D721Med (cell line): ENCODE measurements around the gene CDCA3.

Experiments used
- DNase-seq: peaks from one replicate; pipeline ENCODE4 v3.0.0; 2011; ENCODE audit warnings: low spot score; ENCODE audit not compliant: insufficient read length
- FAIRE-seq: peaks from 2 replicates; lab custom pipeline; 2011; peaks lifted over from hg19 to GRCh38; lab: Jason Lieb, UNC
- TF ChIP-seq, protein P1 (sequence below): IDR thresholded peaks from 2 replicates; pipeline ENCODE4 v1.5.1; 2012; ENCODE audit warnings: mild to moderate bottlenecking, control low read depth; ENCODE audit not compliant: insufficient read depth; ENCODE audit errors: missing control alignments

CDCA3 gene

DNA sequence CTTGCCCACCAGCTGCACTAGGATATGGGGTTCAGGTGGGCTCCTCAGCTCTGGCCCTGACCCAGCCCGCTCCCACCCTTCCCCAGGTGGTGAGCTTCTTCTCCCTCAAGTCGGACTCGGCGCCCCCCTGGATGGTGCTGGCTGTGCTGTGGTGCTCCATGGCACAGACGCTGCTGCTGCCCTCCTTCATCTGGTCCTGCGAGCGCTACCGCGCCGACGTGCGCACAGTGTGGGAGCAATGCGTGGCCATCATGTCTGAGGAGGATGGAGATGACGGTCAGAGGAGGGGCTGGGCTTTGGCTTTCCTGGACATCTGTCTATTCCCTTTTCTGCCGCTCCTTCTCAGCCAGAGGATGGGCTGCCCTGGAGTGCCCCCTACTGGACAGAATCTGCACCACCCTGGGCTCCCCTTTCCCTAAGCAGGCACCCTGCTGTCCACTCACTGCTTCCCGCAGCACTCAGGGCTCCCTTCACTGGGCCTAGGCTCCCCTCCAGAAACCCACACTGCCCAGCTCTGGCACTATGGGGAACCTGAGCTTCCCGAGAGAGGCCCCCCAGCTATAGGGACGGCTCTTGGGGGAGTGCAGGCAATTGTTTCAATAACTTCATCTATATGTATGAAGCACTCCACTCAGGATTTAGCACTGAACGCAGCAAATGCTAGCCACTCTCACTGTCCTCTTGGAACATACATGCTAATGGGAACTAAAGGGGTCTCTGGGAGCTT lies 25.5 kb downstream of the CDCA3 start:
- FAIRE-seq (peak; percentile 81), DNase-seq (peak; percentile 98)
- TF ChIP-seq, protein P1, sequence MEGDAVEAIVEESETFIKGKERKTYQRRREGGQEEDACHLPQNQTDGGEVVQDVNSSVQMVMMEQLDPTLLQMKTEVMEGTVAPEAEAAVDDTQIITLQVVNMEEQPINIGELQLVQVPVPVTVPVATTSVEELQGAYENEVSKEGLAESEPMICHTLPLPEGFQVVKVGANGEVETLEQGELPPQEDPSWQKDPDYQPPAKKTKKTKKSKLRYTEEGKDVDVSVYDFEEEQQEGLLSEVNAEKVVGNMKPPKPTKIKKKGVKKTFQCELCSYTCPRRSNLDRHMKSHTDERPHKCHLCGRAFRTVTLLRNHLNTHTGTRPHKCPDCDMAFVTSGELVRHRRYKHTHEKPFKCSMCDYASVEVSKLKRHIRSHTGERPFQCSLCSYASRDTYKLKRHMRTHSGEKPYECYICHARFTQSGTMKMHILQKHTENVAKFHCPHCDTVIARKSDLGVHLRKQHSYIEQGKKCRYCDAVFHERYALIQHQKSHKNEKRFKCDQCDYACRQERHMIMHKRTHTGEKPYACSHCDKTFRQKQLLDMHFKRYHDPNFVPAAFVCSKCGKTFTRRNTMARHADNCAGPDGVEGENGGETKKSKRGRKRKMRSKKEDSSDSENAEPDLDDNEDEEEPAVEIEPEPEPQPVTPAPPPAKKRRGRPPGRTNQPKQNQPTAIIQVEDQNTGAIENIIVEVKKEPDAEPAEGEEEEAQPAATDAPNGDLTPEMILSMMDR, result peak; percentile 86

DNA sequence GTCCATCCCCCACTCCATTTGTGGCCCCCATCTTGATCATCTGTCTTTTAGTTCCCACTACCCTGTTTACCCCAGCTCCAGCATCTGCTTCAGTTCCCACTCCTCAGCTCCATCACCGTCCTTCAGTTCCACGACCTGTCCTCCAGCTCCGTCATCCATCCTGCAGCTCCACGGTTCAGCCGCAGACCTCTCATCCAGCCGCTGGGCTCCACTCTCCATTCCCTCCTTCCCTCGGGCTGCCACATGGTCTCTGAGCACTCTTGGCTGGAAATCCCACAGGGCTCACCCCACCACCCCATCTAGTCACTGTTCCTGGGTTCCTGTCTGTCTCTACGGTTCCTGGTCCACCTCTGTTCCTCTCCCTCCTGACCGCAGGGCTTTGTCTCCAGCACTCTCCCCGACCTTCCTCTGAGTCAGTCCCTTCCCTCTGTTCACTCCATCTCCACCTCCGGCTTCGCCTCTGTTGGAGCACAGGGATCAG lies 26.1 kb downstream of the CDCA3 start:
- TF ChIP-seq, protein P1, result no peak
- FAIRE-seq (no peak), DNase-seq (no peak)

DNA sequence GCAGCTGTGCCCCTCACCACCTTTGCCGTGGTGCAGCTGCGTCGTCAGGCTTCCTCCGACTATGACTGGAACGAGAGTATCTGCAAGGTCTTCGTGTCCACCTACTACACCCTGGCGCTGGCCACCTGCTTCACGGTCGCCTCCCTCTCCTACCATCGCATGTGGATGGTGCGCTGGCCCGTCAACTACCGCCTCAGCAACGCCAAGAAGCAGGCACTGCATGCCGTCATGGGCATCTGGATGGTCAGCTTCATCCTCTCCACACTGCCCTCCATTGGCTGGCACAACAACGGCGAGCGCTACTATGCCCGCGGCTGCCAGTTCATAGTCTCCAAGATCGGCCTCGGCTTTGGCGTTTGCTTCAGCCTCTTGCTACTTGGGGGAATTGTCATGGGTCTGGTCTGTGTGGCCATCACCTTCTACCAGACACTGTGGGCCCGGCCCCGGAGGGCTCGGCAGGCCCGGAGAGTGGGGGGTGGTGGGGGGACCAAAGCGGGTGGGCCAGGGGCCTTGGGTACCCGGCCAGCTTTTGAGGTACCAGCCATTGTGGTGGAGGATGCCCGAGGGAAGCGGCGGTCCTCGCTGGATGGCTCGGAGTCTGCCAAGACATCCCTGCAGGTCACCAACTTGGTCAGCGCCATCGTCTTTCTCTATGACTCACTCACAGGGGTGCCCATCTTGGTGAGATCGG lies 26.9 kb downstream of the CDCA3 start:
- TF ChIP-seq, protein P1, result no peak
- FAIRE-seq, result no peak
- DNase-seq, result no peak

DNA sequence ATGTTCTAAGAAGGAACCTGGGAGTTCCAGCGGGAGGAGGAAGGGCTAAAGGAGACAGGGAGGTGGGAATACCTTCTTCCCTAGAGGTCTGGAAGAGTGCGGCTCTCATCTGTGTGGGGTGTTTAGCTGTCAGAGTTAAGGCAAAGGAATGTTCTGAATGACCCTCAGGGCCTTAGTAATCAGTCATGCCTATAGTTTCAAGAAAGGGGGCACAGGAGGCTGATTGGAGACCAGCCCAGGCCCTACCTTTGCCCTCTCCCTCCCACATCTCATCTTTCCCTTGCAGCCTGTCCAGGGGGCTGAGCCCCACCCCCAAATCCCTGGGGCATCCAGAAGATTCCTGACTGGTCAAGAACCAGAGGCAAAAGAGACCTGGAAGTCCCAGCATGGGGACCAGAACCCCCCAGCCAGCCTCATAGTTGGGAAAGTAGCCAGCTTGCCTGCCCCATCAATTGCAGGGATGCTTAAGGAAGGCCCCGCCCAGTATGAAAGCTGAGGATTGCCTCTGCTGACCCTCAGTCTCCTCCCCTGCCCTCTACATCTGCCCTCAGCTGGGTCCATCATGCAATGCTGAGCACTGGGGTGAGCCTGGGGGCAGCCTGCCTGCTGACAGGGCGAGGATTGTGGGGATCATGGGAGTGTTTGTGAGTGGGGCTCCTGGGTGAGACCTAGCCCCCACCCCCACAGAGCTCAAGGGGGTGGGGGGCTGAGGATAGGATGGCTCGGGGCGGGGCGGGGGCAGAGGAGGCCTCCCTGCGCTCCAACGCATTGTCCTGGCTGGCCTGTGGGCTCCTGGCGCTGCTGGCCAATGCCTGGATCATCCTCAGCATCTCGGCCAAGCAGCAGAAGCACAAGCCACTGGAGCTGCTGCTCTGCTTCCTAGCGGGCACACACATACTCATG lies 27.7 kb downstream of the CDCA3 start:
- no peak for DNase-seq
- TF ChIP-seq, protein P1, result no peak
- FAIRE-seq, result no peak

DNA sequence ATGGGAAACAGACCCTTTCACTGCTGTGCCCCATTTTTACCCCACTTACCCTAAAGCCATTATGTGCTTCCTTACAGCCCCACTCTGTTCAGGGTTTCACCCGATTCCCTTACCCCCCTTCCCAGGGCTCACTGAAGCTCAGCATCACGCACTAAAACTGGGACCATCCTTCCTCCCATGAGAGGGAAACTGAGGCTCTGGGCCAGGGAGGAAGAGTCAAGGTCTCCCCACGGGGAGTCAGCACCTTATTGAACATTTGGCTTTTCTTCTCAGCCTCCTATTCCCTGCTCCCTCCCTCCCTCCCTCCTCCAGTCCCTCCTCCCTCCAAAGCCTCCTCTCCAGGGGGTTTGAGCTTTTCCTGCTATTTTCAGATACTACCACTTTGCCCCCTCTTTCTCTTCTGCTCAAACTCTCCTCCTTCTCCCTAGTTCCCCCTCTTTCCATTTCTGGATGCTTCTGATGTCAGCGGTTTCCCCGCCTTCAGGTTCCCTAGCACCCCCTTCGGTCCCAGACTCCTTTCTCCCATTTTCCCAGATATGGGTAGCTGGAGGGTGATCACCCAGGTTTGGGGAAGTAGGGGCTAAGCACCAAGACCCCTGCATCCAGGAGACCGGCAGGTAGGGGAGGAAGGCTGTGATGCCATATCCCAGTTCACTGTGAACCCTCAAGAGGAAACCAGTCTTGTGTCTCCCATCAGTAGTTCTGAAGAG lies 28.5 kb downstream of the CDCA3 start:
- FAIRE-seq, result no peak
- no peak for DNase-seq
- TF ChIP-seq, protein P1, result no peak

DNA sequence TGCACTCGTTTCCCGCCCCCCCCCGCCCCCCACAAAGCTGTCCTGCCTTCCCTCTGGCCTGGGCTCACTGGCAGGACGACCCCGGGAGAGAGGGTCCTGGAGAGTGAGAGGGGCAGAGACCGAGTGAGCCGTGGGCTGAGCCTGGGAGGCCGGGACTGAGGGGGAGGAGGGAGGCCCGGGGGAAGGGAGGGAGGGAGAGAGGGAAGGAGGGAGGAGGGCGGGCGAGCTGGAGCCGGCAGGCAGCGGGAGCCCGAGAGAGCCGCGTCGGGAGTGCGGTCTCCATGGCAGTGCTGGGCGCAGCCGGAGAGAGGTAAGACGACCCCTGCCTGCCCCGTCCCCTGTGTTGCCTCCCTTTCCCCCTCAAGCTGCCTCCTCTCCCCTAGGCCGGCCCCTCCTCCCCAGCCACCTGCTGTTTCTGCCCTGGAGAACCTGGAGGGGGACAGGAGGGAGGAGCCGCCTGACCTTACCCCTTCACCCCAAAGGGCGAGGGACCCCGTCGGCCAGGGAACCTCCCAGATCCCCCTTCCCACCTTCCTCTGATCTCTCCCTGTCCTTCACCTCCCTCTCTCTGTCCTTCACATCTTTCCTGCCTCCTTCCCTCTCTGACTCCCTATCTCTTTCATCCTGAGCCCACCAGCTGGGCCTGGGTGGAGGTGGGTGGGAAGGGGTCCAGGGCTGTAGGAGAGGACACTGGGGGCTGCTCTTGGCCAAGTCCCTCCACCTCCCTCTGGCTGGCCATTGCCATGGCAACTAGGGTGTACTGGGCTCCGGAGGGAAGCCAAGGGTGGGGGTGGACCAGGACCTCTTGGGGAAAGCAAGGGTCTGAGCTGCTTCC lies 29.3 kb downstream of the CDCA3 start, which contains the start of gene GPR162:
GPR162 (plus strand) TSS at position 231 of the 835 bp plus-strand sequence. CDS start 2,078 bp downstream, outside the sequence.
- FAIRE-seq (no peak), DNase-seq (no peak)
- TF ChIP-seq, protein P1, result no peak
